ENCODE measurements around the gene ABHD2.
A peak's percentile ranks its signal among the peaks of the same experiment; 100 is the strongest.

ABHD2 gene

GRCh38 chr15:89112341-89112971 is 24.2 kb downstream of the ABHD2 start:
- H3K4me3 ChIP-seq (ENCODE audit: low read depth, low read length), result no peak overlapping the region
- no peak overlapping the region for H3K18ac ChIP-seq (ENCODE audit: low read length)
- no peak overlapping the region for H3K23ac ChIP-seq (ENCODE audit: low read length)
- H3K4me2 ChIP-seq (ENCODE audit: low read length), result no peak overlapping the region
- no peaks in the 10 kb centered on the region for H3K27me3 ChIP-seq (ENCODE audit: insufficient read depth, low read length)
- WGBS (ENCODE audit: extremely low coverage, insufficient coverage, insufficient read length), result no CpG with 5 or more reads among the region's 1 CpG
- peaks cover 9% of the 10 kb centered on the region for H3K79me1 ChIP-seq (ENCODE audit: low read length)
- peak overlapping the region; percentile 10 for H4K91ac ChIP-seq (ENCODE audit: low read depth, low read length)
- H4K12ac ChIP-seq (ENCODE audit: low read depth, low read length), result no peak overlapping the region
- peaks cover 0 to under 1% of the 10 kb centered on the region in 2 experiments for H3K36me3 ChIP-seq (ENCODE audit: control insufficient read depth in 1 of 2, insufficient read depth in 2 of 2, low read length in 2 of 2)
- H3K9me3 ChIP-seq (ENCODE audit: insufficient read depth, low read depth, low read length), result no peaks in the 10 kb centered on the region
- no peak for DNase-seq
- H3K27ac ChIP-seq (ENCODE audit: low read depth, low read length), result peak overlapping the region; percentile 46
- no peak overlapping the region for H2AK5ac ChIP-seq (ENCODE audit: low read length)
- H3K14ac ChIP-seq (ENCODE audit: low read length), result no peak overlapping the region
- peaks cover 2% of the 10 kb centered on the region for H3K79me2 ChIP-seq (ENCODE audit: control insufficient read depth, insufficient read depth, low read length, poor library complexity)
- peaks cover 31 to 37% of the 10 kb centered on the region in 2 experiments for H3K4me1 ChIP-seq (ENCODE audit: control insufficient read depth in 1 of 2, insufficient read depth in 2 of 2, low read length in 2 of 2)
- H4K8ac ChIP-seq (ENCODE audit: low read depth, low read length), result no peak overlapping the region
- H2BK12ac ChIP-seq (ENCODE audit: low read length), result peak overlapping the region; percentile 16
- peak overlapping the region; percentile 43 for H2BK120ac ChIP-seq (ENCODE audit: insufficient read depth, low read length, poor library complexity)
- H2BK5ac ChIP-seq (ENCODE audit: low read depth, low read length, poor library complexity), result peak overlapping the region; percentile 35
- H2AFZ ChIP-seq (ENCODE audit: insufficient read depth, low read length, poor library complexity), result no peak overlapping the region
- no peak overlapping the region for H3K9ac ChIP-seq (ENCODE audit: low read length)
- H3K4ac ChIP-seq (ENCODE audit: low read depth, low read length), result no peak overlapping the region

DNA sequence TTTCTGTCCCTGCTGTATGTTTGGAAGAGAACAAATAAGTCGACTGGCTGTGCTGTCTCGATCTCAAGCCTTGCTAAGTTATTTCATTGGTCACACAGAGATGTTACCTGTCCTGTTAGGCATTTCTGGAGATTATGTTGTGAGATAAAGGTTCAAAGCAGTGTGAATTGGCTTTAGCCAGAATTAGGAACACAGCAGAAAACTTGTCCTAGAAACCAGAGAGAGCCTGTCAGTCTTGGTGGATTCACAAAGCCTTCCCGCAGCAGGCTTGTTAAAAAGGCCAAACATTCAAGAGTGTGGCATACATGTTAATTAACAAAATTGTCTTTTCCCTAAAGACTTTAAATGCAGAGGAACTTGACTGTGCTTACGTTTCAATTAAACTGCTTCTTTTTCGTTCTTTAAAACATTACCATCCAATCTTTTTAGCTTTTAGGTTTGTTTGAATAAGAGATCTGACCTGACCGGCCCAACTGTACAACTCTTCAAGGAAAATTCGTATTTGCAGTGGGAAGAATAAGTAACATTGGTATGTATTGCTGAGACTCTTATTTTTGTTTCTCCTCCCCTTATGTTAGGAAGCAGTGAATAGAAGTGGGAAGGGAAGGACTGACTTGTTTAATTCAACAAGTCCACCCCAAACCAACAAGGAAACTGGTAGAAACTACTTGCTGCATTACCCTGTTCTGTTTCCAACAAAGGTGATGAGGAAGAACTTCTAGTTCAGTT is 25.2 kb downstream of the ABHD2 start:
- no peak overlapping the region for H3K23ac ChIP-seq (ENCODE audit: low read length)
- H3K4me2 ChIP-seq (ENCODE audit: low read length), result peak overlapping the region; percentile 5
- peak overlapping the region; percentile 46 for H3K27ac ChIP-seq (ENCODE audit: low read depth, low read length)
- WGBS (ENCODE audit: extremely low coverage, insufficient coverage, insufficient read length), result no CpG with 5 or more reads among the region's 7 CpGs
- no peak overlapping the region for H3K4ac ChIP-seq (ENCODE audit: low read depth, low read length)
- no peaks in the 10 kb centered on the region for H3K27me3 ChIP-seq (ENCODE audit: insufficient read depth, low read length)
- H3K4me3 ChIP-seq (ENCODE audit: low read depth, low read length), result no peak overlapping the region
- no peak overlapping the region for H2AK5ac ChIP-seq (ENCODE audit: low read length)
- no peak overlapping the region for H2AFZ ChIP-seq (ENCODE audit: insufficient read depth, low read length, poor library complexity)
- no peak overlapping the region for H2BK5ac ChIP-seq (ENCODE audit: low read depth, low read length, poor library complexity)
- peaks cover 21 to 28% of the 10 kb centered on the region in 2 experiments for H3K4me1 ChIP-seq (ENCODE audit: control insufficient read depth in 1 of 2, insufficient read depth in 2 of 2, low read length in 2 of 2)
- peaks cover 2% of the 10 kb centered on the region for H3K79me2 ChIP-seq (ENCODE audit: control insufficient read depth, insufficient read depth, low read length, poor library complexity)
- no peak overlapping the region for H3K18ac ChIP-seq (ENCODE audit: low read length)
- peaks cover 5% of the 10 kb centered on the region for H3K79me1 ChIP-seq (ENCODE audit: low read length)
- no peak overlapping the region for H2BK12ac ChIP-seq (ENCODE audit: low read length)
- H2BK120ac ChIP-seq (ENCODE audit: insufficient read depth, low read length, poor library complexity), result no peak overlapping the region
- no peaks in the 10 kb centered on the region for H3K9me3 ChIP-seq (ENCODE audit: insufficient read depth, low read depth, low read length)
- DNase-seq, result no peak
- no peak overlapping the region for H3K14ac ChIP-seq (ENCODE audit: low read length)
- H3K36me3 ChIP-seq (ENCODE audit: control insufficient read depth in 1 of 2, insufficient read depth in 2 of 2, low read length in 2 of 2), result peaks cover 0 to 2% of the 10 kb centered on the region in 2 experiments
- no peak overlapping the region for H4K12ac ChIP-seq (ENCODE audit: low read depth, low read length)
- no peak overlapping the region for H4K91ac ChIP-seq (ENCODE audit: low read depth, low read length)
- no peak overlapping the region for H4K8ac ChIP-seq (ENCODE audit: low read depth, low read length)
- H3K9ac ChIP-seq (ENCODE audit: low read length), result no peak overlapping the region

DNA sequence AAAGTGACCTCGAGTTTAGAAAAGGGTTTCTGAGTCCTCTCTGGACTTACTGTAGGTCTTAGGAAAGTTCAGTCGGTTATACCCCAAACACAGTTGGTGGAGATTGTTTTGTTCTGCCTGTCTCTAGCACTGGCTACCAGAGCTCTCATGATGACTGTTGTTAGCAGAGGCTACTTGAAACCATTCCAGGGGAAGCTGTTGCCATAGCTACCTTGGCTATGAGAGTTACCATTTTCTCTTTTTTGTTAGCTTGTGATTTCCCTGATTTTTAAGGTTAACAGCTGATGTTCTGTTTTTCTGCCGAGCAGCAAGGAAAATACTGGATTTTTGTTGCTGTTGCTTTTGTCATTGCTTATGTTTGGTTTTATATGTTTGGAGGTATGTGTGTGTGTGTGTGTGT is 26.7 kb downstream of the ABHD2 start:
- Histone ChIP-seq H2BK12ac (ENCODE audit: low read length) (no peak overlapping the region), H2AK5ac (ENCODE audit: low read length) (no peak overlapping the region), H4K8ac (ENCODE audit: low read depth, low read length) (no peak overlapping the region), H3K79me1 (ENCODE audit: low read length) (peaks cover 2% of the 10 kb centered on the region), H3K36me3 (ENCODE audit: control insufficient read depth in 1 of 2, insufficient read depth in 2 of 2, low read length in 2 of 2) (peaks cover 0 to 3% of the 10 kb centered on the region in 2 experiments), H3K79me2 (ENCODE audit: control insufficient read depth, insufficient read depth, low read length, poor library complexity) (peaks cover 2% of the 10 kb centered on the region), H4K12ac (ENCODE audit: low read depth, low read length) (no peak overlapping the region), H3K9ac (ENCODE audit: low read length) (no peak overlapping the region), H3K14ac (ENCODE audit: low read length) (no peak overlapping the region), H3K4ac (ENCODE audit: low read depth, low read length) (no peak overlapping the region), H3K4me3 (ENCODE audit: low read depth, low read length) (no peak overlapping the region), H2BK5ac (ENCODE audit: low read depth, low read length, poor library complexity) (no peak overlapping the region), H4K91ac (ENCODE audit: low read depth, low read length) (no peak overlapping the region), H3K23ac (ENCODE audit: low read length) (no peak overlapping the region), H3K4me1 (ENCODE audit: control insufficient read depth in 1 of 2, insufficient read depth in 2 of 2, low read length in 2 of 2) (peaks cover 14 to 25% of the 10 kb centered on the region in 2 experiments), H2BK120ac (ENCODE audit: insufficient read depth, low read length, poor library complexity) (no peak overlapping the region), H3K18ac (ENCODE audit: low read length) (no peak overlapping the region), H3K27me3 (ENCODE audit: insufficient read depth, low read length) (no peaks in the 10 kb centered on the region), H3K4me2 (ENCODE audit: low read length) (no peak overlapping the region), H3K27ac (ENCODE audit: low read depth, low read length) (no peak overlapping the region), H2AFZ (ENCODE audit: insufficient read depth, low read length, poor library complexity) (no peak overlapping the region), H3K9me3 (ENCODE audit: insufficient read depth, low read depth, low read length) (no peaks in the 10 kb centered on the region)
- WGBS (ENCODE audit: extremely low coverage, insufficient coverage, insufficient read length), result no CpG with 5 or more reads among the region's 3 CpGs
- DNase-seq, result no peak

- Histone ChIP-seq H3K4me3 (ENCODE audit: low read depth, low read length) (no peak overlapping the region), H2AFZ (ENCODE audit: insufficient read depth, low read length, poor library complexity) (no peak overlapping the region), H2BK12ac (ENCODE audit: low read length) (no peak overlapping the region), H4K12ac (ENCODE audit: low read depth, low read length) (no peak overlapping the region), H3K36me3 (ENCODE audit: control insufficient read depth in 1 of 2, insufficient read depth in 2 of 2, low read length in 2 of 2) (peaks cover 0 to 3% of the 10 kb centered on the region in 2 experiments), H3K4me2 (ENCODE audit: low read length) (no peak overlapping the region), H3K14ac (ENCODE audit: low read length) (no peak overlapping the region), H3K27me3 (ENCODE audit: insufficient read depth, low read length) (no peaks in the 10 kb centered on the region), H2AK5ac (ENCODE audit: low read length) (no peak overlapping the region), H3K18ac (ENCODE audit: low read length) (no peak overlapping the region), H3K9me3 (ENCODE audit: insufficient read depth, low read depth, low read length) (no peaks in the 10 kb centered on the region), H3K9ac (ENCODE audit: low read length) (no peak overlapping the region), H3K4ac (ENCODE audit: low read depth, low read length) (no peak overlapping the region), H3K27ac (ENCODE audit: low read depth, low read length) (no peak overlapping the region), H2BK120ac (ENCODE audit: insufficient read depth, low read length, poor library complexity) (no peak overlapping the region), H4K8ac (ENCODE audit: low read depth, low read length) (no peak overlapping the region), H3K23ac (ENCODE audit: low read length) (no peak overlapping the region), H3K4me1 (ENCODE audit: control insufficient read depth in 1 of 2, insufficient read depth in 2 of 2, low read length in 2 of 2) (peaks cover 14 to 25% of the 10 kb centered on the region in 2 experiments), H2BK5ac (ENCODE audit: low read depth, low read length, poor library complexity) (no peak overlapping the region), H4K91ac (ENCODE audit: low read depth, low read length) (no peak overlapping the region), H3K79me1 (ENCODE audit: low read length) (peaks cover 2% of the 10 kb centered on the region), H3K79me2 (ENCODE audit: control insufficient read depth, insufficient read depth, low read length, poor library complexity) (peaks cover 2% of the 10 kb centered on the region)
- no peak for DNase-seq
- no CpG with 5 or more reads among the region's 5 CpGs for WGBS (ENCODE audit: extremely low coverage, insufficient coverage, insufficient read length)
These were observed 27.3 kb downstream of the ABHD2 start for GRCh38 chr15:89115547-89115946.
